ENCODE results near the gene JPH2.

JPH2 gene

DNA sequence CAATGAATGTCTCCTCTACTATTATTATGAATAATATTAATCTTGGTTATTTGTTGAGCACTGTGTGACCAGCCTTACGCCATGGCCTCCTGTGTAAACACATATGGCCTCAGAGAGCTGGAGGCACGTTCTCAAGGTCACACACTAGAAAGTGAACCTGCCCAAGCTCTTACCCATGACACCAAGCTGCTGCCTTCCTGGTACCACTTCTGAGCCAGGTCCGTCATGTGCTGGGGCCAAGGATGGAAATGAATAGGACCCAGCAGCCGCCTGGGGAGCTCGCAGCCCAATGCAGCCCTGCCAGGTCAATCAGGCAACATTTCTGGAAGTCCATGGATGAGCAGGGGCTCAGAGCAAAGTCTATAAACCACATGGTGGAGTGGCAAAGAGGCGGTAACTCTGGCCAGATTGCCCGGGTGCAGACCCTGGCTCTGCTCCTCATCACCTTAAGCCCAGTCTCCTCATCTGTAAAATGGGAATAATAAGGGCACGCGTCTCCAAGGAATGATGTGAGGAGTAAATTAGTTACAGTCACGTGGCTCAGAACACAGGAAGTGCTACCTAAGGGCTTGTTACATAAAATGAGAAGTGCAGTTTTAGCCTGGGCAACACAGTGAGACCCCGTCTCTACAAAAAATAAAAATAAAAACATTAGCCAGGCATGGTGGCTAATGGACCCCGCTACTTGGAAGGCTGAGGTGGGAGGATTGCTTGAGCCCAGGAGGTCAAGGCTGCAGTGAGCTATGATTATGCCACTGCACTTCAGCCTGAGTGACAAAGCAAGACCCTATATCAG lies 61.5 kb downstream of the JPH2 start:
- DNase-seq (ENCODE audit: low read depth): no peak

DNA sequence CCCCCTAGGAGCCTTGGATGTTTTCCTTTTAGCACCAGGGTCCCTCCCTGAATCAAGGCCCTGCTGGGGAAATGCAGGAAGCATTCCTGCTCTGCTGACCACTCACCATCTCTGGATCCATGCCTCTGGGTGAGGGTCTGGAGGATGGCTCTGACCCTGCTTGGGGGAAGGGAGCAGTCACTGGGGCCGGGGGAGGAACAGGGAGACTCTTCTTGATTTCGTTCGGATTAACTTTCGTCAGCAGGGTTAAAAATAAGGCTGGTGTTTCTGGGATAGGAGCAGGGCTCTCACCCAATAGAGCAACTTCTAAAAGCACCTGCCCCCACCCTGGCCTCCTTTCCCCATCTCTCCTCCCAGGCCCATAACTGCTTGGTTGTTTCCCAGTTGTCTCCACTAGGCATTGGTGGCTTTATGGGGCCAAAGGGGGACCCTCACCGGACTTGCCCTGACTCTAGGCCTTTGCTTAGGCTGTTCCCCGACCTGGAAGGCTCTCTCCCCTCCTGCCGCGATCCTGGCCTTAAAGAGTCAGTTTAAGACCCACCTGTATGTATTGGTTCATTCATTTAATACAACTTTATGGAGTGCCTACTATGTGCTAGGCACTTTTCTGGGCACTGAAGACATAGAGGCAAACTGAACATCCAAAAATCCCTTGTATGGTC lies 63.0 kb downstream of the JPH2 start:
- DNase-seq (ENCODE audit: low read depth): no peak

DNA sequence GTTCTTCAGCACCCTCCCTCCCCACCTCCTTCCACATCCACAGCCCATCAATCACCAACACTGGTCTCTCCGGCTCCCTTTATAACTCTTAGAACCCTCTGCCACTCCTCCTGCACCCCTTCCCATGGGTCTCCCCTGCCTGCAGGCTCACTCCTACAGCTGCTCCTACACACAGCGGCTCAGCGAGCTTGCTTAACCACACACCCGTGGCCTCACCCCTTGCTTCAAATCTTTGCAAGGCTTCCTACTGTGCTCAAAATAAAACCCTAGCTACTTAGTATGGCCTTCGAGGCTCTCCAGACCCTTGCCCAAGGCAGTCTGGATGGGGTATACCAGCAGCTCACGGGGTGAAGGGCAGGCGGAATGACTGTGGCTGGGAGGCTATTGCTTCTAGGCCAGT lies 63.7 kb downstream of the JPH2 start:
- DNase-seq (ENCODE audit: low read depth): no peak

DNA sequence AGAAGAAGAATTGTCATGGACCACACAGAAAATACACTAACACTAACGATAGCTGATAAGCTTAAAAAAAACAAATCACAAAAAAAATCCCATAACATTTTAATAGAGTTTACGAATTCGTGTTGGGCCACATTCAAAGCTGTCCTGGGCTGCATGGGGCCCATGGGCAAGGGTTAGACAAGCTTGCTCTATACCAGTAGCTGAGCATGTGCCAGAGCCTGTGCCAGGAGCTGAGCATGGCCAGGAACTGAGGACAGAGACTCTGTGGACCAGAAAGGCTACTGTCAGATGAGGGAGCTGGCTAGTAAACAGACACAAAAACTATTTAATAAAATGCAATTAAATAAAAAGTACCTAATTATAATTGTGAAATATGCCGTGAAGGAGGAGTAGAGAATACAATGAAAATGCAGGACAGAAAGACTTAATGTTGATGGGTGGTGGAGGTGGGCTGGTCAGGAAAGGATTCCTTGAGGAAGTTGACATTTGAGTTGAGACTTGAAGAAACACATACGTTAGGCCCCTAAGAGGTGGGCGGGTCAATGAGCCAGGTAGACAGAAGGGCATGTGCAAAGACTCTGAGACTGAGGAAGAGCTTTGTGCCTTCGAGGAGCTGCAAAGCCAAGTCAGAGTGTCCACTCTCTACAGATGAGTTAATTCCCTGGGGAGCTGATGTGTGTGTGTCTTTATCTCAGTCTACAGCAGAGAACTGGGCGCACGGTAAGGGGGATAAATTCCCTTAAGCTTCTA lies 66.1 kb downstream of the JPH2 start:
- no peak for DNase-seq (ENCODE audit: low read depth)

DNA sequence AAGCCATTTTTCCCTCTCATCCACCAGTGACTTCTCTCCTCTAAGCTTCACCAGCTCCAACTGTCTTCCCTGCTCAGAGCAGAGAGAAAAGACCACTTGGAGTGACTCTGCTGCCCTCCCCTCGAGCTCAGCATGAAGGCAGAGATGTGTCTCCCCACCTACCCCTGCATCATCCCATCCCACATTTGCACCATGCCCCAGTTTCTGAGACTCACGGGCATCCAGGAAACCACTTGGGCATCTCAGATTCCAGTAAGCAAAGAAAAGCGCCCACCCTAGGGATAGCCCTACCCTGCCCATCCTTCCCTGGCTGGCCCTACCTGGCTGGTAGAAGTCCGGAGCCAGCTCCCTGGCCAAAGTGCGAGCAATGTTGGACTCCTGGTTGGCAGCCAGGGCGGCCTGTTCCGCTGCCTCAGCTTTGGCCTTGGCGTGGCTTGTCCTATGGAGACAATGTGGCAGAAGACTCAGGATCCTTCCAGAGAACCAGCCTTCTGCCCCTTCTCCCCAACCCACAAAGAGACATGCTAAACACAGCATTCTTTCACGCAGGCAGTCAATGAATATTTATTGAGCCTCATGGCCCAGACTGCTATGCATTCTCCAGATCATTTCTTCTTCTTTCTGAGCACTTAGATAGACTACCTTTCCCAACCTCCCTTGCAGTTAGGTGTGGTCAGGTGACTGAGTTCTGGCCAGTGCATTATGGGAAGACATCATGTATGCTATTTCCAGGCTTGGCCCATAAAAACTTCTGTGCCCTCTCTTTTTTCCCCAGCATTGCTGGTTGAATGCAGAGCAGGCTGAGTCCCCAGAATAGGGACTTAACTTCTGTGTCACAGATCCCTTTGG lies 68.6 kb downstream of the JPH2 start:
- DNase-seq (ENCODE audit: low read depth): no peak

DNA sequence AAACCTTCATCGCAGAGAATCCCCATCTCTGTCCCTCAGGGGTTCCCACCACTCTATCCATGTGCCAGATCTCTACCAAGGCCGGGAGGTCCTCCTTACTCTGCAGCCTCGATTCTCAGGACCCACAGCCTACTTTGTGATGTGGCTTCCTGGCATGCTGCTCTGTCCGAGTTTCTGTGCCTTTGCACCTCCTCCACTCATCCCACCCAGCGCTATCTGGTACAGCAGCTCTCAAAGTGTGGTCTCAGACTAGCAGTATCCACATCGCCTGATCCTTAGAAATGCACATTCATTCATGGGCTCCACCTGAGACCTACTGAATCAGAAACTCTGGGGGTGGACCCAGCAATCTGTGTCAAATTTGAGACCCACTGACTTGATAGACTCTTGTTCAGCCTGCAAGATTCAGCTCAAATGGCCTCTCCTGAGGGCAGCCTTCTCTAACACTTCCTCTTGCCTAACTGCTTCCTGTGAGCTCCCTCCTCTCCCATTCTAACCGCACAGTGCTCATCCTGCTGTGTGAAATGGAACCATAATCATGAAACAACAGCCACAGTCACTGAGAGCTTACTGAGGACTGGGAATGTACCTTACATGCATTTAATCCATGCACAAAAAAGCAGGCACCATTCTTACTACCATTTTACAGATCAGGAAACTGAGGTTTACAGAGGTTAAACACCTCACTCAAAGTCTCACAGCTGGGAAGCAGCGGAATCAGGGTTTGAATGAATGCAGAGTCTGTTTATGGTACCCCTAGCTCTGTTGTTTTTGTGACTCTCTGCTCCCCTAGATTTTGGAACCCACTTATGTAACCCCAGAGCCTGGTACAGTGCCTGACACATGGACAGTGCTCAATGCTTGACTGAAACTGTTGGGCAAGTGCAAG lies 69.4 kb downstream of the JPH2 start:
- DNase-seq (ENCODE audit: low read depth): no peak

DNA sequence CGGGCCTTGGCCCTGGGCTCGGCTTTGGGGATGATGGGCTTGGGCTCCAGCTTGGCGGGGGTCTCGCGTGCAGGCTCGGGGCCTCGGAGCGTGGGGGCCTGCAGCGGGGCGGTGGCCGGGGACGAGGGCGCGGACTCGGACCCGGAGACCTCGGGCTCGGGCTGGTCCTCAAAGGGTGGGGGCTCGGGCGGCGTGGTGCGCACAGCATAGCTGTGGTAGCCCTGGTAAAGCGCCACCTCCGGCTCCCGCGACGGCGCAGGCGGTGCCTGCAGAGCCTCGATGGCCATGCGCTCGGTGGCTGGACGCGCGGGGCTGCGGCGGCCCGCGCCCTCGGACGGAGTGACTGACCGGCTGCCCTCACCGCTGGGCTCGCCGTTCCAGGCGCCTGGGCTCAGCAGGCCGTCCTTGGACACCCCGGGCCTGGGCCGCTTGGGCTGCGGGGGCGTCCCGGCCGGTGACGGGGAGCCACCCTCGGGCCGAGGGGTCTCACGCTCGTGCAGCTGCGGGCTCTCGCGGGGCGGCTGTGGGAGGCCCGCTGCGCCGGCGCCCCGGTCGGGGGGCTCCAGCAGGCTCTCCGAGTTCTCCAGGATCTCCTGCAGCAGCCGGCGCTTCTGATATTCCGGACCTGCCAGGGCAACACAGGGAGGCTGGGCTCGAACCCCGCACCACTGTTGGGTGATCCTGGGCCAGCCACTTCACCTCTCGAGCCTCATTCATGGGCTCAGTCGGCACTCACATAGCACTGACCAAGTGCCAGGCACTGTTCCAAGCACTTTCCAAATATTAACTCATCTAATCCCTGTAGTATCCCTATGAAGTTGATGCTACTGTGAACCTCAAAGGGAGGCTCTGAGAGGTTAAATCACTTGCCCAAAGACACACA lies 71.0 kb downstream of the JPH2 start:
- DNase-seq (ENCODE audit: low read depth): no peak

DNA sequence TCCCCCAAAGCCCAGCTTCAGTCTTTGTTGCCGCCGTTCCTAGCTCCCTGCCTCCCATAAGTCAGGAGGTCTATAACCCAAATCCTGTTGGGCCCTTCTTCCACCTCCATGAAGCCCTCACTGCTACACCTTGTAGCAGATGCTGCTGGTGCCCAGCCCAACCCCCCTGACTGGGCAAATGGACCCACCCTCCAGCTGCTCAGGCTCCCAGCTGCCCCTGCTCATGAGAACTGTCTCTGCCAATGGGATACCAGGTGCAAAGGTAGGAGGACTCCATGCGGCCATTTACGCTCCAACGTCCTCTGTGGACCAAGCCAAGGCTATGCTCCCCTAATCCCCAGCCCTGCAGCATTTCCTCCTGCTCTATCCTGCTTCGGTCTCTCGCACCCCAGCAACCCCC lies 71.8 kb downstream of the JPH2 start:
- DNase-seq (ENCODE audit: low read depth): no peak

DNA sequence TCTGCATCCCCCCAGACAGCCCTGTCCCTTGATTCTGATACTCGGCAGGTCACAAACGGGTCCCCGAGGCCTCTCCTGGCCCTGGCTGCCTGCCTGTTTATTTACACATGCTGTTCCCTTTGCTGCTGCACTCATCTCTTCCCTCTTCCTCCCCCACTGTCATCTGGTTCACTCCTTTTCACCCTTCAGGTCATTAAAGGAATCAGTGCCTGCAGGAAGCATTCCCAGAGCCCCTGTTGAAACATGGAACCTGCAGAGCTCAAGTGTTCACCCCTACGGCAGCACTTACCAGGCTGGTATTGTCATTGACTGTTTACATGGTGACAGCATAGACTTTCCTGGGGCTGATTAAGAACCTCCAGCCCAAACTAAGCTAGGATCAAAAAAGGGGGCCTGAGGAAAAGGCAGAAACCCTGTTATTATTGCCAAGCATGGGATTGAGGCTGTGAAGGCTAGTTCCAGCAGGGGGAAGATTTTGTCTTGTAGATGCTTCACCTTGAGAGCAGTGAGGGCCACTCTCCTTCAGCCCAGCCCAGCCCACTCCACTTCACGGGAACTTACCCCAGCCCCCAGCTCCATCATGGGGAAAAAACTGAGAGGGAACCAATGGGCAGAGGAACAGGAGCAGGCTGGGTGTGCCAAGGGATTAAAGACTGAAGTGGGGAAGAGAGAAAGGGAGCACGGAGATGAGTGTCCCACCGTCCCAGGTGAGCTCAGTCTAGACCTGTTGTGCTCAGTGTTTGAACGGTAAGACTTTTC lies 73.2 kb downstream of the JPH2 start:
- no peak for DNase-seq (ENCODE audit: low read depth)

DNA sequence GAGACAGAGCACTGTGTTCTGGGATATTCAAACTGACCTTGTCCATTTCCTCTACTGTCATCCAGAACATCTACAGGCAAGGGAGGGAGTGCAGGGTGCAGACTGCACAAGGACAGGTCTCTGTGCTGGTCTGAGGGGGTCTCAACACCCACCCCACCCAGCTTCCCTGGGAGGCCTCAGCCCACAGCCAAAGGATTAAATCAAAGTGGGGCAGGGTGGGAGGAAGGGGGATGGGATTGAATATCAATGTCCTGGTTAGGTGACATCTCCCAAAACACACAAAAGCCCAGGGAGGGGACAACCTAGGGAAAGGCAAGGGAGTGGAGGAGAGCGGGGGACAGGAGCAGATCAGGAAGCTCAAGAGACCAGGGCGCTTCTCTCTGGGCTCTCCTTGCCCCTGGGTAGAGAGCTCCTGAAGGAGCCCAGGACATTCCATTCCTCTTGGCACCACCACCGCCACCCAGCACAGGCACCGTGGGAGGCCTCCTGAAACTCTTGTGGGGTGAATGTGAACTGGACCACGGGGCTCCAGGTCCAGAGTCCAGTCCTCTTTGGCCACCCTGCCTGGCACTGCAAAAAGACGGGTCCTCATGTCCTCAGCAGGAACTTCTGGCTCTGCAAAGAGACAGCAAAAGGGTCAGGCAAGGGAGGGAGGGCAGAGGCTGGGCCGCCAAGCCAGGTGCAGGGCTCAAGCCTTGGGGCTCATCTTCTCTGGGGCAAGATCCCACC lies 73.9 kb downstream of the JPH2 start:
- DNase-seq (ENCODE audit: low read depth): no peak

DNA sequence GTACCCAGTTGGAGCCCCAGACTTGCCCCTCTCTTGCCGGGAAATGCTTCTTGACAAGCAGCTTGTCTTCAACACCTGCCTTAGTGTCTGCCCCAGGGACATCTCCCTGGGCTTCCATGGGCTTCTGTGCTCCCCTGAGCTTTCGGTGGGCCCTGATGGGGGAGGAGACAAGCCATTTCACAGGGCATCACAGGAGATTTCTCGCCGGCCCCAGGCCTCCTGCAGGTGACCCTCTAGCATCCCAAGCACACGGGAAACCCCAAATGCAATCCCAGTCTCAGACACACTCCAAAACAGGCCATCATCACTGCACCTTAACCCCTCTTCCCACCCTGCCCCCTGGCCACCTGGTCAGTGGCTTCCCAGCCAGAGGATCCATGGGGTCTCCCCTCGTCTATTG lies 74.5 kb downstream of the JPH2 start:
- DNase-seq (ENCODE audit: low read depth): no peak

DNA sequence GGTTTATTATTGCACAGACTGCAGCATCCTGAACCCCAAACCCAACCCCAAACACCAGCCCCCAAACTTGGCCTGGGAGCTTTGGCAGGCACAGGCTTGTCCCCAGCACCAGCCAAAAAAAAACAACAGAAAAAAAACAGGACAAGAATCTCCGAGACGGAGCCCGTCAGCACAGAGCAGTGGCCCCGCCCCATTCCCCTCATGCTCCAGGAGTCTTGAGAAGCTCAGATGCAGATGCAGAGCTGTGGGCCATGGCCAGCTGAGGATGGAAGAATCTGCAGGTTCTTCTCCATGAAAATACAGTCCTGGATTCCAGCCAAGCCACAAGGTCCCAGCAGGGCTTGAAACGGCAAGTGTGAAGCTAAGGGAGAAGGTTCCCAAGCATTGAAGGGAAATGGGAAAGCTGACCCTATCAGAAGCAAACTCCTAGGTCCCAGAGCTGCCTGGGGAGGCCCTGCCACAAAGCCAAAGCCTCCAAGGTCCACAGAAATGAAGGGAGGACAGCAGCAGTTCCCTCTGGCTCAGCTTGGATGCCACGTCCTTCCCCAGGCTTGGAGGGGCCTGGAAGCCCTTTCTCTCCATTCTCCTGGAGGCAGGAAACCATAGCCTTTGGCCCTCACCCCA lies 75.2 kb downstream of the JPH2 start:
- DNase-seq (ENCODE audit: low read depth): no peak

DNA sequence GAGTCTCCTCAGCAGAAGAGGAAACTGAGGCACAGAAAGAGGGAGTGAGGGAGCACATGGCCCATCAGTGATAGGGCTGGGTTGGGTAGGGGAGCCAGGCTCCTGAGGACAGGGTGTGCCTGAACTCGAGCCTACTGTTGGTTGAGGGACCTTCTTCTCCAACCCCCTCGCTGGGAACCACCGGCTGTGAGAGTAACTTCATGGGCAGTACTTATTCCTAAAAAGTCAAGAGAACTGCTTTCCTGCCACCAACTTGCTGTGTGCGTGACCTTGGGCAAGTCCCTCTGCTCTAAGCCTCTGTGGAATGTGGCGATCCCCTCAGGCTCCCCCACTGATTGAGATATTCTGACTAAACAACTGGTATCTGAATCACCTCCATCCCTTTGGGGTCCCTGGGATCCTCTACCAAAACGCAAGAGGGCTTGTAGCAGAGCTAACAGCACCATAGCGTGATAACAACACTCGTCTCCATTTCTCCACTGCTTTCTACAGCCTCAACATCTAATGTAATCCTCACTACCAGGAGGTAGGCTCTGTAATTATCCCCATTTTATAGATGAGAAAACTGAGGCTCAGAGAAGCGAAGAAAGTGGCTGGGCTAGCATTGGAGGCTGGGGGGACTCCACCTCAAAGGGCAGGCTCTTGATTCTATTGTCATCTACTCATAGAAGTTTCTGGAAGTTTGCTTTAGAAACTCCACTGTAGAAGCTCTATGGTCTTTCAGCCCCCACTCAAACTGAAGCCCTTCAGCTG lies 76.0 kb downstream of the JPH2 start:
- DNase-seq (ENCODE audit: low read depth): no peak

DNA sequence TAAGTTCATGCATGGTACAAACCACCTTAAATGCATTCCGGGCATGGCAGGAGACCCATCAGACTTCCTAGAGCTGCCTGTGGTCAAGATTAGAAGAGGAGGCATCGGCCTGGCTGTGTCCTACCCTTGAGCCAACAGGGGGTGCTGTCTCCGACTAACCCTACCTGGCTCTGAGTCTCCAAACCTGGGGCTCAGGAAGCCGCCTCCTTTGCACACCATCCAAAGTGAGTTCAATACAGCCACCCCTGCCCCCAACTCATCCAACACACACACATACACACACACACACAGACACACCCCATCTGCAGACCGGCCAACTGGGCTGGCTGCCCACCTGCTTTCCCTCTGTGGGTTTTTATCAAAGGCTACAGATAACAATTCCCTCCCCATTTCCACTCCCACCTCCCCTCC lies 77.0 kb downstream of the JPH2 start:
- no peak for DNase-seq (ENCODE audit: low read depth)

DNA sequence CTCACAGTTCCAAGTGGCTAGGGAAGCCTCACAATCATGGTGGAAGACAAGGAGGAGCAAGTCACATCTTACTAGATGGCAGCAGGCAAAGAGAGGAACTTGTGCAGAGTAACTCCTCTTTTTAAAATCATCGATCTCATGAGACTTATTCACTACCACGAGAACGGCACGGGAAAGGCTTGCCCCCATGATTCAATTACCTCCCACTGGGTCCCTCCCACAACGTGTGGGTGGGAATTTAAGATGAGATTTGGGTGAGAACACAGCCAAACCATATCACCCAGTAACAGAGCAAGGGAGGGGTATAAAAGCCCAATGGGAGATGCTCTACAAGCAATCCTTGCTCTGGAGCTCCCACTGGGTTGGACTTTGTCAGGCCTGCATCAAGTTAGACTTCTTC lies 80.4 kb downstream of the JPH2 start:
- no peak for DNase-seq (ENCODE audit: low read depth)

DNA sequence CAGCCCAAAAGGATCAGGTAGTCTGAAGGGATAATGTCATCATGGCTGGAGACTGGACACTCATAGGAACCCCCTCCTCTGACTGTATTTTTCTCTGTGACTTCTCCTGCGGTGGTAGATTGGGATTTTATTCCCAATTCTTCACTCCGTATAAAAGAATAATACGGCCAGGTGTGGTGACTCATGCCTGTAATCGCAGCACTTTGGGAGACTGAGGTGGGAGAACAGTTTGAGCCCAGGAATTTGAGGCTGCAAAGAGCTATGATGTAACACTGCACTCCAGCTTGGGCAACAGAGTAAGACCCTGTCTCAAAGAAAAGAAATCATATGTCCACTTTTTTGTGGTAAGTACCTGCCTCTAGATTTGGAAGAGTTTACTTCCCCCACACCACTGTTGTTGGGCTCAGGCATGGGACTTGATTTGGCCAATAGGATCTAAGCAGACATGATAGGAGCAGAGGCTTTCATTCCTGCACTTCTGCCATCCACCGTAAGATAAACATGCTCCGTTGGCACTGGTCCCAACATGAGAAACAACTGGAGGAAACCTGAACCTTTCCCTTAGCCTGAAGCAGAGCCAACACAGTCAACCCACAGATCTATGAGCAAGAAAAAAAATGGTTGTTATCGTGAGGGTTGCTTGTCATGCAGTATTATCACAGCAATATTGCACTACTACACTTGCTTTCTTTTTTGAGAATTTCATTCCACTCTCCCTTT lies 82.0 kb downstream of the JPH2 start:
- DNase-seq (ENCODE audit: low read depth): no peak

DNA sequence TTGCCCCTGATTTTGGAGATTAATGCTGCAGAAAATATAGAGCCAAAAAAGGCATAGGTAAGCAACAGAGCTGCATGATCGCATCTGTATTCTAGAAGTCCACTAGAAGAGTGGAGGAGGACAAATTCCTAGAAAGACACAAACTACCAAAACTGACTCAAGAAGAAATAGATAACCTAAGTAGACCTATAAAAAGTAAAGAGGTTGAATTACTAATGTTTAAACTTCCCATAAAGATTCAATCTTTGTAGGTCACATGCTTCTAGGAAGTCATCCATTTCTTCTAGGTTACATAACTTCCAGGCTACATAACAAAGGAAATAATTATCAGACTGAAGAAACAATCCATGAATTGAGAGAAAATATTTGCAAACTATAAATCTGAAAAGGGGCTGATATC lies 84.4 kb downstream of the JPH2 start:
- no peak for DNase-seq (ENCODE audit: low read depth)
